Muscle layer of duodenum (tissue), 2 donors: Measurements from ENCODE around the gene E2F4.

ENCODE experiments used
- H3K27ac ChIP-seq: one replicate; pipeline ENCODE4 v1.7.0; 2013; ENCODE audit warnings: mild to moderate bottlenecking, low read length
- H3K27me3 ChIP-seq: one replicate; pipeline ENCODE4 v1.7.0; 2013; ENCODE audit warnings: low read depth, mild to moderate bottlenecking, control low read depth, low read length
- H3K36me3 ChIP-seq, 2 donors: one replicate each; pipeline ENCODE4 v1.7.0; 2013; ENCODE audit warnings: low read length in 2 of 2, control low read depth in 1 of 2, mild to moderate bottlenecking in 1 of 2; ENCODE audit not compliant: insufficient read depth in 2 of 2, control insufficient read depth in 1 of 2
- H3K4me1 ChIP-seq, 2 donors: one replicate each; pipeline ENCODE4 v1.7.0; 2013; ENCODE audit warnings: low read length in 2 of 2, mild to moderate bottlenecking in 2 of 2, control low read depth in 1 of 2, moderate library complexity in 1 of 2; ENCODE audit not compliant: insufficient read depth in 2 of 2, control insufficient read depth in 1 of 2
- H3K4me3 ChIP-seq, 2 donors: one replicate each; pipeline ENCODE4 v1.7.0; 2013; ENCODE audit warnings: low read length in 2 of 2, low read depth in 1 of 2, mild to moderate bottlenecking in 1 of 2
- H3K9me3 ChIP-seq, 2 donors: one replicate each; pipeline ENCODE4 v1.7.0; 2013; ENCODE audit warnings: low read length in 2 of 2, control low read depth in 1 of 2, mild to moderate bottlenecking in 1 of 2; ENCODE audit not compliant: control insufficient read depth in 1 of 2
- donor health status: healthy.

E2F4 gene

DNA sequence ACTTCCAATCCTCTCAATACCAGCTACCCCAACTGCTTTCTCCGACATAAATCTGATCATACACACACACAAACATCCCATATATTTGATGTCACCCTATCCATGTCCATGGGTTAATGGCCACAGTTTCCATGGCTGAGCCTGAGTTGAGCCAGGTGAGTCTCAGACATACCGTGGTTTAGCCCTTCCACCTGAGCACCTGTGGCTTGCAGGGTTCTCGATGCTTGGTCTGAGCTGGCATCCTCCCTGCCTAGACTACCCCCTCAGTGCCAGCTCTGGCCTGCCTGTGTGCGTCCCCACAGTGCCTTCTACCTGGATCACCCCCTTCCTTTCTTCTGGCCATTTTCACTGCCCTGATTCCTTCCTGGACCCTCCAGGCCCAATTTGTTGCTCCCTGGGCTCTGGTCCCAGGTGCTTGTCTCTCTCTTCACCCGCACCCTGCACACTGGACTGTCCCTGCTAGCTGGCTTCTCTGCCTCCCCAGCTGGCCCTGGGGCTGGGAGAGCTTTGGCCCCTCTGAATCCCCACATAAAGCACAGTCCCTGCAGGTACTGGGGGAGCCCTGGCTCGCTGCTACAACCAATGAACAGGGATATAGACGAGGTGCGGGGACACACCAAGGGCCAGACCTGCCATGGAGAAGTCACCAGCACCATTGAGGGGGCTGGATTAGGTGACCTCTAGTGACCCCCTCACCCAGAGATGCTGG lies 14.3 kb downstream of the E2F4 start:
- H3K9me3 ChIP-seq, result no peaks in the 10 kb centered on the region
- H3K27me3 ChIP-seq, result no peaks in the 10 kb centered on the region
- no peak overlapping the region for H3K27ac ChIP-seq
- H3K4me3 ChIP-seq, result no peak overlapping the region
- peaks cover 4 to 9% of the 10 kb centered on the region in 2 donors for H3K36me3 ChIP-seq
- H3K4me1 ChIP-seq, result no peaks in the 10 kb centered on the region

DNA sequence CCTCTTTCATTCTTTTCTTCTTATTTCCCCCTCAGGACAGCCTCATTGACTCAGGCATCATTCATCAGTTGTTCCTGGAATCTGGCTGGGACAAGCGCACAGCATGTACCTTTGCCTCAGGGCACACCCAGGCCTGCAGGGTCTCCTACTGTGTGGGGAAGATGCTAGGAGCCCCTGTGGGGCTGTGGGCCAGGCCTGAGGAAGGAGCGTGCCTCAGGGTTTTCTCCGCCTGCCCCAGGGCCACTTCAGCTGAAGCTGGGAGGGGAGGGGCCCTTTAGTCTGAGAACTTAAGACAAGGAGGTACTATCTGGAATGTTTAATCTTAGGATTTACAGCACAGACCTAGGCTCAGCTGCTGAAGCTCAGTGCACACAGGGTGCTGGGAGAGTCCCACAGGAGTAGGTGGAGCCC lies 14.9 kb downstream of the E2F4 start:
- no peak overlapping the region for H3K4me3 ChIP-seq
- peaks cover 4 to 9% of the 10 kb centered on the region in 2 donors for H3K36me3 ChIP-seq
- no peaks in the 10 kb centered on the region for H3K4me1 ChIP-seq
- no peaks in the 10 kb centered on the region for H3K9me3 ChIP-seq
- no peak overlapping the region for H3K27ac ChIP-seq
- no peaks in the 10 kb centered on the region for H3K27me3 ChIP-seq

DNA sequence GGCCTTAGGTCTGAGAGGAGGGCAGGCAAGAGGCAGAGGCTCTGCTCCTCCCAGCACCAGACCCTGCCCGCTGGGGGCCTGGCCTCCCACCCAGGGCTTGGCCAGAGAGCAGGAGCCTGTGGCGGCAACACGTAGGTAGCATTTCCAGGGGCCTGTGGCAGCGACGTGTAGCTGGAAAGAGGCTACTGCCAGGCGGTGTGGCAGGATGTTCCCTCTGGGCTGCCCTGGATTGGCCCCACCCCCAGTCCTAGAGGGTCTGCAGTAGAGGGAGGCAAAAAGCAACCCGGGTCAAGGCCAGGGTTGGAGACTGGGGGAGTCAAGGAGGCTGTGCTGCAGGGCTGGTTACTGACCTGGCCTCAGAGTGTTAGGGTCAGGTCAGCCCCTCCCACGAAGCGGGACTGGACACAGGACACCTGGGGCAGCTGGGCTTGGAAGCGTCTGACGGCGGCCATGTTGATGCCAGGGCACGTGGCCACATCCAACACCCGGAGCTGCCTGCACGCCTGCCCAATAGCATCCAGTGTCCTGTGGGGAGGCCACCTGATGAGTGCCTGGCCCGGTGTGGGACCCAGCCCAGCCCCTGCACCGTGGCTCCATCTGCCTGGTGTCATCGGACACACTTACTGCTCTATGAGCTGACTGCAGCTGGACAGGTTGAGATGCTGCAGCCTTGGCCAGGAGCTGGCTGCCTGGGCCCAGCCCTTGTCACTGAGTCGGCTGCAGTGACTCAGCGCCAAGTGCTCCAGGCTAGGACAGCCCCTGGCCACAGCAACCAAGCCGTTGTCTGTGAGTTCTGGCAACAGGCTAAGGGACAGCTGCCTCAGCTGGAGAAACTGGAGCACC lies 15.5 kb downstream of the E2F4 start:
- Histone ChIP-seq H3K36me3 (peaks cover 4% of the 10 kb centered on the region in 2 donors), H3K4me3 (no peak overlapping the region), H3K9me3 (no peaks in the 10 kb centered on the region), H3K27me3 (no peaks in the 10 kb centered on the region), H3K27ac (no peak overlapping the region), H3K4me1 (no peaks in the 10 kb centered on the region)

- Histone ChIP-seq H3K27me3 (no peaks in the 10 kb centered on the region), H3K4me3 (no peak overlapping the region), H3K27ac (no peak overlapping the region), H3K36me3 (peaks cover 0 to 4% of the 10 kb centered on the region in 2 donors), H3K9me3 (no peaks in the 10 kb centered on the region), H3K4me1 (no peaks in the 10 kb centered on the region)
These were observed 16.4 kb downstream of the E2F4 start for GRCh38 chr16:67208154-67208896.

DNA sequence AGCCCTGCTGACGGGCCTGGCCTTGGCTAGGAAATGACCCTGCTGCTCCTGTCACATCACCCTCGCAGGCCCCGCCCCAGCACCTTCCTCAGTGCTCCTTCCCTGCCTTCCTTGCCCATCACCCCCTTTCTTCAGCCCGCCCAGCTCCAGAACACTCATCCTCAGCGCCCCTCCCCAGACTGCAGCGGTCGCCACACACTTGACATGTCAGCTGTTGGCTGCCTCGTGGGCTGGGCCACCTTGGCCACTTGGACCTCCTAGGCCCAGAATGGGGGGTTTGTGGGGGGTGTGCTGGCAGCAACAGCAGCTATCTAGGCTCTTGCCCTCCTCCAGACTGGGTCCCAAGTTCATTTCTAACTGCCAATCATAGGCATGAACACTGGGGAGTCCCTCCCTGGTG lies 17.6 kb downstream of the E2F4 start:
- Histone ChIP-seq H3K9me3 (no peaks in the 10 kb centered on the region), H3K27me3 (no peaks in the 10 kb centered on the region), H3K27ac (no peak overlapping the region), H3K4me3 (no peak overlapping the region), H3K36me3 (peaks cover 0 to 4% of the 10 kb centered on the region in 2 donors), H3K4me1 (no peaks in the 10 kb centered on the region)

DNA sequence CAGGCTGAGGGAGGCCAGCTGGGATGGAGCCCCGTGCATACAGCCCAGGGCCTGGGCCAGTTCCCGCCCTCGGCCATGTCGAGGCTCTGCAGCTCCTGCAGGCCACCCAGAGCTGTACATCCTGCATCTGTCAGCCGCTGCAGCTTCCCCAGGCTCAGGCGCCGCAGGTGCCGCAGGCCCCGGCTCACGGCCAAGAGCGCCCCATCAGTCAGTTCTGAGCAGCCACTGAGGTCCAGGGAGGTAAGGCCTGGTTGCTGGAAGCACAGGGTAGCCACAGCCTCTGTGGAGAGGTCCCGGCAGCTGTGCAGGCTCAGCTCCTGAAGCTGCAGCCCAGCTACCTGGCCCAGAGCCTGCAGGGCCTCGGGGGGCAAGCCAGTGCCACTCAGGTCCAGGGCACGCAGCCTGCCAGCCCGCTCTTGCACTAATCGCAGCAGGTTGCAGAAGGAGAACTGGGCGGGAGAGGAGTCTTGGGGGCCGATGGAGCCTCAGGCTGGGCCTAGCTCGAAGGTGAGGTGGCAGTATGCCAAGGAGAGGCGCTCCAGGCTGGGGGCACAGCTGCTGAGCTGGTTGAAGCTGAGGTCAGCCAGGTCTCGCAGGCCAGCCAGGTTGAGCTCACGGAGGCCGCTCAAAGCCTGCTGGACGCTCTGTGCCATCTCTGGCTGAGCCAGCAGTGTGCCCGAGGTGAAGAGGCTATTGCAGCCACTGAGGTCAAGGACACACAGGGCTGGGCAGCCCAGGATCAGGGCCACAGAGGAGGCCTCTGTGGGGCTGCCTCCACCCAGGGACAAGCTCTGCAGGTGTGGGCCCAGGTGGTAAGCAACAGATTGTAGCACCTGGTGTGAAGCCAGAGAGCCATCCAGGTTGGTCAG lies 18.3 kb downstream of the E2F4 start:
- H3K4me1 ChIP-seq, result no peaks in the 10 kb centered on the region
- peaks cover 0 to 4% of the 10 kb centered on the region in 2 donors for H3K36me3 ChIP-seq
- no peaks in the 10 kb centered on the region for H3K27me3 ChIP-seq
- H3K4me3 ChIP-seq, result no peak overlapping the region
- H3K27ac ChIP-seq, result no peak overlapping the region
- H3K9me3 ChIP-seq, result no peaks in the 10 kb centered on the region

DNA sequence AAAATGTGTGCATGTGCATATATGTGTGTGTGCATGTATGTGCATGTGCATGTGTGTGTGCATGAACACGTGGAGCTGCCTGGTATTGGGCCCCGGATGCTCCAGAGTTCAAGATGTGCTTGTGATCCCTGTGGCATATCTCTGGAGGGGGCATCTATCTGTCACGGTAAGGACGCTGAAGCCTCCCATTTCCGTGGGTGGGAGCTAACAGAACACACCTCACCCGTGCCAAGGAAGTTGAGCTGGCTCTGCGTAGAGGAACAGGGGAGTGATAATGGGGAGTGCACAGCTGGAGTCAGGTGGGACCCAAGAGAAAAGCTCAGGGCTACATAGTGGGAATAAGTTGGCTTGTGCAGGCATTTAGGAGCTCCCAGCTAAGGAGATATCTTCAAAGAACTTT lies 19.7 kb downstream of the E2F4 start:
- H3K4me3 ChIP-seq, result no peak overlapping the region
- H3K4me1 ChIP-seq, result peaks cover 0 to 4% of the 10 kb centered on the region in 2 donors
- peaks cover 0 to 4% of the 10 kb centered on the region in 2 donors for H3K36me3 ChIP-seq
- no peak overlapping the region for H3K27ac ChIP-seq
- H3K9me3 ChIP-seq, result no peaks in the 10 kb centered on the region
- H3K27me3 ChIP-seq, result no peaks in the 10 kb centered on the region

- H3K27ac ChIP-seq, result no peak overlapping the region
- H3K9me3 ChIP-seq, result no peaks in the 10 kb centered on the region
These were observed 20.8 kb downstream of the E2F4 start for GRCh38 chr16:67212766-67213165.

GRCh38 chr16:67213197-67214019 lies 21.5 kb downstream of the E2F4 start:
- Histone ChIP-seq H3K36me3 (peaks cover 4 to 5% of the 10 kb centered on the region in 2 donors), H3K9me3 (no peaks in the 10 kb centered on the region), H3K4me1 (peaks cover 0 to 12% of the 10 kb centered on the region in 2 donors), H3K27ac (no peak overlapping the region), H3K27me3 (no peaks in the 10 kb centered on the region), H3K4me3 (no peak overlapping the region)

More at GRCh38 chr16:67212766-67213165, 20.8 kb downstream of the E2F4 start:
- H3K4me3 ChIP-seq, result no peak overlapping the region
- H3K27me3 ChIP-seq, result no peaks in the 10 kb centered on the region
- H3K36me3 ChIP-seq, result peaks cover 4 to 5% of the 10 kb centered on the region in 2 donors
- H3K4me1 ChIP-seq, result peaks cover 0 to 12% of the 10 kb centered on the region in 2 donors

DNA sequence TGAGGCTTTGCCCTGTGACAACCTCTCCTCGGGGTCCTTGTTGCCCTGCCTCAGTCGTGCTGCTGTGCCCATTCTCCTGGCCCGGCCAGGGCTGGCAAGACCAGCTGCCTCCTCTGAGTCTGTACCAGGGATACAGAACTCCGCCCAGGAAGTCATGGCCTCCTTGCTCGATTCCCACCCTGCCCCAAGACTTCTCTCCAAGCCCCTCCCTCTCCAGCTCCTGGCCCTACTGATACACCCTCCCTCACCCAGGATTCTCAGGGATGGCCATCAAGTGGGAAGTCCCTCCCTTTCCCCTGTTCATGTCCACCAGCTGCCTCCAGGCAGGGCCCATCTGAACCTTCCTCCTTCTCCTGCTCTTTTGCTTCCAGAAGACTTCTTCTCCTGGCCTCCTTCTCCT lies 23.8 kb downstream of the E2F4 start:
- H3K9me3 ChIP-seq, result no peaks in the 10 kb centered on the region
- H3K4me3 ChIP-seq, result no peak overlapping the region
- no peaks in the 10 kb centered on the region for H3K27me3 ChIP-seq
- no peak overlapping the region for H3K27ac ChIP-seq
- peaks cover 4 to 5% of the 10 kb centered on the region in 2 donors for H3K36me3 ChIP-seq
- H3K4me1 ChIP-seq, result peaks cover 0 to 12% of the 10 kb centered on the region in 2 donors
